NCI-H345 treated with DMSO at 0.1 percent for 48 hours (cell line): Measurements from ENCODE around the gene POLR3F.
"Not testable (repeated sequence)": the region's sequence is repeated elsewhere in the genome, so short reads cannot be mapped to it uniquely, and the experiment has no call there.

Experiments used
- DNase-seq: peaks from one replicate; lab custom pipeline; 2025; ENCODE audit not compliant: unreplicated experiment; lab: John Stamatoyannopoulos, UW

POLR3F gene

DNA sequence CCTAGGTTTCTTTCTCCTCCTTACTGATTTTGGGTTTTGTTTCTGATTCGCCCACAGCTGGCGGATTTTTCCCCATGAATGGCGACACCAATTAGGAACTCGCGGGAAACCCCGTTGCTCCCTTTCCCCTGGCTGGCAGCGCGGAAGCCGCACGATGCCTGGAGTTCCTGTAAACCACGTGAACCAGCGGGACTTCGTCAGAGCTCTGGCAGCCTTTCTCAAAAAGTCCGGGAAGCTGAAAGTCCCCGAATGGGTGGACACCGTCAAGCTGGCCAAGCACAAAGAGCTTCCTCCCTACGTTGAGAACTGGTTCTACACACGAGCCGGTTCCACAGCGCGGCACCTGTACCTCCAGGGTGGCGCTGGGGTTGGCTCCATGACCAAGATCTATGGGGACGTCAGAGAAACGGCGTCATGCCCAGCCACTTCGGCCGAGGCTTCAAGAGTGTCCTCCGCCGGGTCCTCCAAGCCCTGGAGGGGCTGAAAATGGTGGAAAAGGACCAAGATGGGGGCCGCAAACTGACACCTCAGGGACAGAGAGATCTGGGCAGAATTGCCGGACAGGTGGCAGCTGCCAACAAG, 37.4 kb downstream of the POLR3F start:
- DNase-seq, result no peak

DNA sequence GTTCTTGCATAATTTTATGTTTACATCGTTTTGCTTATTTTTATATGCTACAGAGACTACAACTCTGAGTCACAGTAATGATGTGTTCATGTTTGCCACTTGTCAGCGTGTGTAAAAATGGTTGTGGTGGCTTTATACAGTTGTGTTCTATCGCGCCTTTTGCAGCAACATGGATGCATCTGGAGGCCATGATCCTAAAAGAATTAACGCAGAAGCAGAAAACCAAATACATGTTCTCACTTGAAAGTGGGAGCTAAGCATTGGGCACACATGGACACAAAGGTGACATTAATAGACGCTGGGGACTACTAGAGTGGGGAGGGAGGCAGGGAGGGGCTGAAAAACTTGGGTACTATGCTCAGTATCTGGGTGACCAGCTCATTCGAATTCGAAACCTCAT, 39.6 kb downstream of the POLR3F start:
- DNase-seq, result no peak

- peak; percentile 99 for DNase-seq
These were observed 40.3 kb downstream of the POLR3F start, which contains the start of gene SEC23B for GRCh38 chr20:18507218-18508191. Gene SEC23B (plus strand): TSS chr20:18507940. CDS start chr20:18510836, 2,896 bp downstream.

DNA sequence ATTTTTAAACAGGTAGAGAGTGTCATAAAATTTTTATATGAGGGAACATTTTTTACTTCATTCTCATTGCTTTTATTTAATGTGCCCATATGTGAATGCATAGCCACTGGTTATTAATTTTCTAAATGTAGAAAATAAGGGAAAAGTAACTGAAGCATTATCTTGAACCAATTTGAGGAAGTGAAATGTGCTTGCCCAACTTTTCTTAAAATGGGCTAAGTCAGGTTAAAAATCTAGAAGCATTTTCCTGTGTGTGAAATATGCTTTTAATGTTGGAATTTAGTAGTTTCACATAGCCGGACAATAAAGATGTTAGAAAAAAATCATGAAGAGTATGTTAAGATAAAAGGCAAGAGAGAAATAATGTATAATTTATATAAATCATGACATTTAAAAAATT, 44.4 kb downstream of the POLR3F start:
- no peak for DNase-seq

DNA sequence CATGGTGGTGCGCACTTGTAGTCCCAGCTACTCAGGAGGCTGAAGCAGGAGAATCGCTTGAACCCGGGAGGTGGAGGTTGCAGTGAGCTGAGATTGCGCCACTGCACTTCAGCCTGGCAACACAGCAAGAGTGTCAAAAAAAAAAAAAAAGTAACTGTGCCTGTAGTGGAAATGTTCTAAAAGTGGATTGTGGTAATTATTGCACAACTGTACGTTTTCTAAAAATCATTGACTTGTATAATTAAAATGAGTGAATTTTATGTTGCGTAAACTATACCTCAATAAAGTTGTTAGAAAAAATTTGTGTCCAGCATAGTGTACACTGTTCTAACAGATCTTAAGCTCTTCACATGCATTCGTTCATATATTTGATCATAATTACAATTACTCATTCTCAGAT, 46.0 kb downstream of the POLR3F start:
- no peak for DNase-seq

GRCh38 chr20:18514127-18514526, 46.9 kb downstream of the POLR3F start:
- DNase-seq, result no peak

- DNase-seq, result no peak
These were observed 48.8 kb downstream of the POLR3F start for GRCh38 chr20:18515973-18516372.

DNA sequence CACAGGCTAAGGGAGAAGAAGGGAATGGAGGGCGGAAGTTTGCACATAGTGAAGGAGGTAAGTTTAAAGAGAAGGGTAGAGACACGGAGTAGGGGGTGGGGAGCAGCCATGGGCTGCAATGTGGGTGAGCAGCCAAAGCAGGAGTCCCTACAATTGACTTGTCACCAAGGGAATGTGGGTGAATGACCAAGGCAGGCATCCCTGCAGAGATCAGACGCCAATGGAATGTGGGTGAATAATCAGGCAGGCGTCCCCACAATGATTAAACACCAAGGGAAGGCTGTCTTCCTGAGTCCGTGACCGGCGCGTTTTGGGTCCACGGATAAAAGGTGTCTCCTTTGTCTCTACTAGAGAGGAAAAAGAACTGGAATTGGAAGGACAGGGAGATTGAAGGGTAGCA, 54.9 kb downstream of the POLR3F start:
- DNase-seq, result not testable (repeated sequence)

- no peak for DNase-seq
These were observed 55.9 kb downstream of the POLR3F start for GRCh38 chr20:18523066-18523465.

DNA sequence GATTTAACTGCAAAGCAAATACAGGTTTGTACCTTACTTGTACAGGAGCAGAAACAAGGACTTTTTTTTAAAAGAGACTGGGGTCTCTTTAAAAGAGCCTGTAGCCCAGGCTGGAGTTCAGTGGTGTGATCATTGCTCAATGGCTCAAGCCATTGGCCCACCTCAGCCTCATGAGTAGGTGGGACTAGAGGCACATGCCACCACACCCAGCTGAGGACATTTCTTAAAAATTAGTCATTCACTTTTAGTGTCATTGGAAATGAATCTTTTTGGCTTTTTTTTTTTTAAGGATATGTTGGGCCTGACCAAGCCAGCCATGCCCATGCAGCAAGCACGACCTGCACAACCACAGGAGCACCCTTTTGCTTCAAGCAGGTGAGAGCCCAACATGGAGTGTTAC, 57.5 kb downstream of the POLR3F start:
- no peak for DNase-seq

DNA sequence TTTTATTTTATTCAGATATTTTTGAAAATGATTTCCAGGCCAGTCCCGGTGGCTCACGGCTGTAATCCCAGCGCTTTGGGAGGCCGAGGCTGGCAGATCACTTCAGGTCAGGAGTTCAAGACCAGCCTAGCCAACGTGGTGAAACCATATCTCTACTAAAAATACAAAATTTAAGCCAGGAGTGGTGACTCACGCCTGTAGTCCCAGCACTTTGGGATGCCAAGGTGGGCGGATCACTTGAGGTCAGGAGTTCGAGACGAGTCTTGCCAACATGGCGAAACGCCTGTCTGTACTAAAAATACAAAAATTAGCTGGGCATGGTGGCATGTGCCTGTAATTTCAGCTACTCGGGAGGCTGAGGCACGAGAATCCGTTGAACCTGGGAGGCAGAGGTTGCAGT, 59.6 kb downstream of the POLR3F start:
- not testable (repeated sequence) for DNase-seq

DNA sequence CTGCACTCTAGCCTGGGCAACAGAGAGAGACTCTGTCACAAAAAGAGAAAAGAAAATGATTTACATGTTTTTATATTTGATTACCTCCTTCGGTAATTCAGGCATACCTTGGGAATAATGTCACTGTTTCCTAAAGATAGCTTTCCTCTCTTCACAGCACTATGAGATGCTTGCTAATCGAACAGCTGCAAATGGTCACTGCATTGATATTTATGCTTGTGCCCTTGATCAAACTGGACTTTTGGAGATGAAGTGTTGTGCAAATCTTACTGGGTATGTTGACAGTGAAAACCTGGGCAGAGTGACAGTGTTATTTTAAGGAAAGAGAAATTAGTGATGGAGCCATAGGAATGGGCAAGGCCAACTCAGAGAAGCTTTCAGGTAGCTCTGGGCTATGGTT, 60.1 kb downstream of the POLR3F start:
- DNase-seq, result no peak

DNA sequence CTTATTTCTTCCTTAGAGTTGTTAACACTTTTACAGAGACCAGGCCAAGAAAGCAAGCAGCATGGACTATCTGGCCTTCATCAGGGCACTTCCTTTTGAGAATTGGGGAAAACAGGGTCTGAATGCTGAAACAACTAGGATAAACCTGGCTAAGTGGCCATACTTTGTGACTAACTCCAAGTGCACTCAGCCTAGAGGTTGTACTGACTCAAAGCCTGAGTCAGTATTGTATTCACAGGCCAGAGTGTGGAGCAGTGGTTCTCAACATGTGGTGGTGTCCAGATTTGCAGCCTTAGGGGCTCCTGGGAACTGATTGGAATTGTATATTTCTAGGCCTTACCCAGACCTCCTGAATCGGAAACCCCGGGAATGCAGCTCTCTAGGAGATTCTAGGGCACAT, 60.6 kb downstream of the POLR3F start:
- DNase-seq, result no peak

GRCh38 chr20:18529041-18529440, 61.9 kb downstream of the POLR3F start:
- DNase-seq, result no peak

- no peak for DNase-seq
These were observed 65.4 kb downstream of the POLR3F start for GRCh38 chr20:18532626-18533025.

DNA sequence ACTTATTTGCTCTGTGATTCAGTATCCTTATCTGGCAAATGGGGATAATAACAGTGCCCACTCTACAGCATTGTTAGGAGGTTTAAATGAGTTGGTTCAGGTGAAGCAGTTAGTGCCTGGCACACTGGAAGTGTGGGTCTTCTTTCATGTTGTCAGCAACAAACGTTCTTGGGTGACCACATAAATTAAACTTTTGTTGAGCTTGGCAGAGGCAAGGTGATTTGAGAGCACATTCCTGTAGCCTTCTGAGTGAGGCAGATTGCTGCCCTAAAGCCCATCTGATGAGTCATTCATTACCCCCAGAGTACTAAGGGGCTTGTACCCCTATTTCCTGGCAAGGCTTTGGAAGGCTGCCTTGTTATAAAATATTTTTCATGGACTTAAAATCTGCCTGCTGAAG, 66.3 kb downstream of the POLR3F start:
- DNase-seq, result no peak

GRCh38 chr20:18533978-18534644, 66.9 kb downstream of the POLR3F start:
- DNase-seq, result no peak
